GM18505 (cell line): ENCODE data around the gene MS4A10.

Experiments
- ATAC-seq: cut with Tn5 transposase; IDR thresholded peaks from one replicate; pipeline ENCODE4 v1.9.1; 2021; ENCODE audit not compliant: unreplicated experiment
- POLR2A ChIP-seq: IDR thresholded peaks from 4 replicates; pipeline ENCODE4 v1.6.1; 2011; ENCODE audit warnings: borderline replicate concordance; ENCODE audit not compliant: insufficient read depth, insufficient read length; ENCODE audit errors: extremely low read depth

MS4A10 gene

DNA sequence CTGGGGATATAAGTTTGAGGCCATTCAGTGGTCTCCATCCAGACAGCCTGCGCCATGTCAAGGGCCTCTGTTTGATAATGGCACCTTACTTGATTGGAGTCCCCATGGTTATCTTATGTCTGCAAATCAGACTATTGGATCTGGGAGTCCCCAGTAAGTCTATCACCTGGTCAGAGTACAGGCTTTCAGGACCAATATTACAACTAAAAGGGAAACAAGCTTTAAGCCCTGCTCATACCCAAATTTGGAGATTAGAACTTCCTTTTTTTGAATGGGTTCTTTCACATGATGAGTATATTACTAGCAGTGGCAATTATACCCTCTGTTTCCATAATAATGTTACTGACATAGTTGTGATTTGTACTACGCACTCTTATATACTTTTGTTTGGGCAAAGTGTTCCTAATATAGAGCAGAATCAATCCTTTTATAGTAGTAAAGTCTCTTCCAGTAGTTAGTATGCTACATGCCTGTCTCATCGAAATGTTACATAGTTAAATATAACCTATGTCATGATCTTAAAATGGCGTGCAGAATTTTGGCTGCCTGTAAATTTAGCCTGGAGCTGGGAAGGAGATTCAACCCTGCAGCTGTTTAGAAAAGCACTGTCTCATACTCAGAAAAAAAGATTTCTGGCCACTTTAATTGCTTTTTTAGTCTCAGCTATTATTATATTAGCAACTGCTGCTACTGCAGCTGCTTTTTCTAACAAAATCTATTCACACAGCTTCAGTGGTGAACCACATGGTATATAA lies 23.5 kb upstream of the MS4A10 start:
- no peak for ATAC-seq
- no peak for TF ChIP-seq POLR2A

DNA sequence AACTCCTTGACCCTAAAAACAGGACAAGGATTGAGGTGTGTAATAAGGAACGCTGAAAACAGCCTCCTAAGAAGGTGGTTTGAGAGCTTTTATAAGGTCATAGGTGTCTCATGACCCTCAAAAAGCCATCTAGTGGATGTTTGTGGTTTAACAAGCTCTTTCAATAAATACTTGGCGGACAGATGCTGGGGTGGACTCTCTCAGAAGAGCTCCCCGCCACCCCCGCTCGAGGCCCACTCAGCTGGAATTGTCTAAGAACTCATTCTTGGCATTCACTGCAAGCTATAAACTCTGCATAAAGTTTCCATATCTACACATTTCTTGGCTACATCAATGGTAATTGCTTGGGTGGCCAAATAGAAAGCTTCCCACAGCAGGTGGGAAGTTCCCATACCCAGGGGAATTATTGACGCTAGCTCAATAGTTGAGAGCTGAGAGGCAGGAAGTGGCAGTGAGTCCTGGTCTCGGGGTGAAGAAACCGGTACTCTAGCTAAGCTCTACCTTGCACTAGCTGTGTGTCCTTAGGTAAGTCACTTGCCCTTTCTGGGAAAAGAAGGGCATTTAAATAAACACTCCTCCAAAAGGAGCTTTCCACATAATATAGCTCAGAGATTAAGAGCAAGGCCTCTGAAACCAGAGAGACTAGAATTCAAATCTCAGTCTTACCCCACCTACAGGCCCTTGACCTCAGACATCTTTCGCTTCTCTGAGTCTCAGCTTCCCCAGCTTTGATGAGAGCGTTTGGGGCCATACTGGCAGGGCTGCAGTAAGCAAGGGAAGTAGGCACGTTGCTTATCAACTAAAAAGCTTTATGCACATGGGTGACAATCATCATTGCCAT lies 22.1 kb upstream of the MS4A10 start:
- TF ChIP-seq POLR2A = peak; percentile 35
- ATAC-seq = peak; percentile 66

DNA sequence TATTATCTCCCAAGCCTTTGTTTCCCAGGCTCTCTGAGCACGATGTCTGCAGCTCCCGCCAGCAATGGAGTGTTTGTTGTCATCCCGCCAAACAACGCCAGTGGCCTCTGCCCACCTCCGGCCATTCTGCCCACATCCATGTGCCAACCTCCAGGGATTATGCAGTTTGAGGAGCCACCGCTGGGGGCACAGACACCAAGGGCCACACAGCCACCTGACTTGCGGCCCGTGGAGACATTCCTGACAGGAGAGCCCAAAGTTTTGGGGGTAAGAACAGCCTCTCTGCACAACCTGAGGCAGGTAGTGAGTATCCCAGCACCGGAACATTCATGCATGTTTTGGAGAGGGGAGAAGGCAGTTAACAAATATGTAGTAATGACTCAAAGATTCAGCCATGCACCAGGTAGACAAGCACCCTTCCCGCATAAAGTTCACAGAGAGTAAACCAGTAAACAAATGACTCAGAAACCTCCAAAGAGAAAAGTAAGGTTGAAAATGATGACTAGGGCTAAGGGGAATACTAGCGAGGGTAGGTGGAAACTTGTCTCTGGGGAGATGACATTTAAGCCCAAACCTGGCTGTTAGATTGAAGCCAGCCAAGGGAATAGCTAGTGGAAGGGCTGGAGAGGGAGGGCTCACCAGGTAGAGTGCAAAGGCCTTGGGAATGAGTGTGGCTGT lies 21.3 kb upstream of the MS4A10 start:
- peak; percentile 8 for TF ChIP-seq POLR2A
- no peak for ATAC-seq

DNA sequence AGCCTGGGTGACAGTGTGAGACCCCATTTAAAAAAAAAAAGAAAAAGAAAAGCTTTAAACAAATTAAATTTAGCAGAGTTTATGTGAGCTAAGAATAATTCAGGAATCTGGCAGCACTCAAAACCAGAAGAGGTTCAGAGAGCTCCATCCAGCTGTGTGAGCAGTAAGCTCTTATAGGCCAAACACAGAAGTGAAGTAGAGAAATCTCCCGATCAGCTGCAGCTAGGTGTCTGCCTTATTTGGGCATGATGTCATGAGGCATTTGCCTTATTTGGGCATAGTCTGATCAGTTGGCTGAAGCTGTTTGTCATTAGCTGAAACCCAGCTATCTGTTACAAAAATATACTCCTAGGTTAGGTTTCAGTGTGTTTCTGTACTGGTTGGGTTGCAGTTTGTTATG lies 20.3 kb upstream of the MS4A10 start:
- ATAC-seq = no peak

DNA sequence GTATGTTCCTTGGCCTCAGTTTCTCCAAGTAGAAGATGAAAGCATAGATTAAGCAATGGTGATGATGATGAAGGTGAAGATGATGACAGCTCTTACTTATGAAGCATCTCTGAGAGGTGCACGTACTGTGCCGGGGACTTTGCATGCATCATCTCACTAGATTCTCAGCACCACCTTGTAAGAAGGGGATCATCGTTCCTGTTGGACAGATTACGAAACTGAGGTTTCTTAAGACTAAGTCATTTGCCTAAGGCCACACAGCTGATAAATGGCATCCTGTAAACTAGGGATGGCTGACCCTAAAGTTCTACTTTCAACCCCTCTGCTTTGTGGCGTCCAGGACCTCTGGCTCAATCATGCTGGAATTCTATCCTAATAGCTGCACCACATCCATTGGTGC lies 19.8 kb upstream of the MS4A10 start:
- ATAC-seq = no peak
- no peak for TF ChIP-seq POLR2A

More for the DNA sequence above, 20.3 kb upstream of the MS4A10 start:
- peak; percentile 29 for TF ChIP-seq POLR2A

DNA sequence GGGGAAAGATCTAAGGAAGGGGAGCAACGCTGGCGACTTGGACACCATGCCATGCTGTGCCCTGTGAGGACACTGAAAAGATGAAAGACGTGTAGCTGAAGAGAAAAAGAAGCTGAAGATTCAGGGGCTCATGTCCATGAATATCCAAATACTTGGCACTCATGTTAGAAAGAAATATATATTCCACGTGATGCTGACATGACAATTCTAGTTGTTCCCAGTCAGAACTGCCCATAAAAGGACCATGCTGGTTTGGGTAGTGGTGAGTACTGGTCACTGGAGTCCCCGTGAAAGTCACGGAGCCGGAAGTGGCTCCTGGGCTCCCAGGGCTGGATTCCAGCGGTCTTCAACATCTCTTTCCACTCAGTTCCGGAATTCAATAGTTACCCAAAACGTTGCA lies 18.6 kb upstream of the MS4A10 start:
- no peak for TF ChIP-seq POLR2A
- no peak for ATAC-seq

DNA sequence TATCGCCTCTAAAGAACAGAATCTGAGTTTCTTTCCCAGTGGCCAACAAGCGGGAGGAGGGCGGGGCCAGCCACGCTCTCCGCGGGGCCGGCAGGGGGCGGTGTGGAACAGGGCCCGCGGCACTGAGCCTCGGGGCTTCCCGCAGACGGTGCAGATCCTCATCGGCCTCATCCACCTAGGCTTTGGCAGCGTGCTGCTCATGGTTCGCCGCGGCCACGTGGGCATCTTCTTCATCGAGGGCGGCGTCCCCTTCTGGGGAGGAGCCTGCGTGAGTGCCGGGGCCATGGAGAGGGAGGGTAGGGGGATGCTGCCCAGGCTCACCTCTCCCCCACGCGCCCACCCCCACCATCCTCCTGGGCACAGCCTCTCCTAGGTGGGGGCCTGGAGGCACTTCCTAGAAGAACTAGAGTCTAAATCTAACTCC lies 17.7 kb upstream of the MS4A10 start:
- no peak for ATAC-seq
- no peak for TF ChIP-seq POLR2A

DNA sequence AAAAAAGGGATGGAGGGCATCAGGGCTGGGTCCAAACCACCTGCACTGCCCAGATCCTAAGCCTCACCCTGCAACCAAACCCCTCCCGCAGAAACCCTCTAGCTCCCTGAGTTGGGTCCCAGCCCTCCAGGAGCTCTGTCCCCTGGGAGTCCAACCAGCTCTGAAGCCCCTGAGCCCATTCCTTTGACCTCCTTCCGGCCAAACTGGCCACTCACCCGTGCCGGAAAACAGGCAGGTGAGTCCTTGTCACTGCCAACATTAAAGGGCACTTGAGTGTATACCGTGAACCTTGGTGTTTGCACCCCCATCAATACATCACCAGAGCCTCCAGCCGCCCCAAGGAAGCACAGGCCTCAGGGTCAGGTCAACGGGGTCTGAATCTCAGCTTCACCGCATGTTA lies 16.9 kb upstream of the MS4A10 start:
- no peak for ATAC-seq
- no peak for TF ChIP-seq POLR2A

DNA sequence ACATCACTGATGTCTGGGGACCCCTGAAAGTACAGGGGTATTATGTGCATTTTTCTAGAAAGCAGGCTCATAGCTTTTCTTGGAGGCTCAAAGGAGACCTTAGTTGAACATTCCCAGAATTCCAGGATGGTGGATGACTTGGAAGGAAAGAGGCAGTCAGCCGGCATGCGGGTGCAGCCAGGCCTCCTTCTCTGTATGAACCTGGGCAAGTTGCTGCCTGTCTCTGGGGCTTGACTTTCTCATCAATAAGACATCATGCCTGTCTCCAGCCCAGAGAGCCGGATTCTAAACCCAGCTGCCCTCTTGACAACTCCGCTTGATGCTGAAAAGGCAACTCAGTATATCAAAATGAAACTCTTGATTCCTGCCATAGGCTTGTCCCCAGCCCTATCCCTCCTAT lies 15.9 kb upstream of the MS4A10 start:
- no peak for TF ChIP-seq POLR2A
- no peak for ATAC-seq

DNA sequence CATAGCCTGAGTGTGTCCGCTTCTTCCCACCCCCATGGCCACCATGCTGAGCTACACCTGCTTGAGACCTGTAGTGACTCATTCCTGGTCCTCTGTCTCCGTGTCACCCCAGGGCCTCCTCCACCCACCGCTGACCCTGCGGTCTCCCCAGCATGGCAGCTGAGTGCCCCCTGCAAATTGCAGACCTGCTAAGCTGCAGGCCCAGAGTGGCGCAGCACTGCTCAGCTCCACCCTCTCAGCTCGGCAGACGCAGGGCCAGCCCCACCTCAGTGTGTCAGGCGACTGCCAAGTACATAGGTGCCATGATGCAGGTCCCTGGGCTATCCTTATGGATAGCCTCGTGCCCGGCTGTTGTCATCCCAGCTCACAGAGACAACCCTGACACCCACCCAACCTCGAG lies 15.3 kb upstream of the MS4A10 start:
- no peak for TF ChIP-seq POLR2A
- no peak for ATAC-seq

DNA sequence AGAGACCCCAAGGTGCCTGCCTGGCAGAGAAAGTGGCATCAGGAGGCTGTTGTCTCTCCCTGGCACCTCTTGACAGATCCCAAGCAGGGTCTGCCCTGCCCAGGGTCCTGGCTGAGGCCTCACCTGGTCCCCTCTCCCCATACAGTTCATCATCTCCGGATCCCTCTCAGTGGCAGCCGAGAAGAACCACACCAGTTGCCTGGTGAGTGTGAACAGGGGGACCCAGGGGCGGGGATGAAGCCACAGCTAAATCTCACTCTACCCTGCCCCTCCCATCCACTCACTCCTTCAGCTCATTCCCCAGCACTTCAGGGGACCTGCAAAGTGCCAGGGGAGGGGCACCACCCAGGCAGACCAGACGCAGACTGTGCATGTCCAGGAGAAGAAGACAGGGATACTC lies 14.0 kb upstream of the MS4A10 start:
- ATAC-seq = no peak
- no peak for TF ChIP-seq POLR2A

DNA sequence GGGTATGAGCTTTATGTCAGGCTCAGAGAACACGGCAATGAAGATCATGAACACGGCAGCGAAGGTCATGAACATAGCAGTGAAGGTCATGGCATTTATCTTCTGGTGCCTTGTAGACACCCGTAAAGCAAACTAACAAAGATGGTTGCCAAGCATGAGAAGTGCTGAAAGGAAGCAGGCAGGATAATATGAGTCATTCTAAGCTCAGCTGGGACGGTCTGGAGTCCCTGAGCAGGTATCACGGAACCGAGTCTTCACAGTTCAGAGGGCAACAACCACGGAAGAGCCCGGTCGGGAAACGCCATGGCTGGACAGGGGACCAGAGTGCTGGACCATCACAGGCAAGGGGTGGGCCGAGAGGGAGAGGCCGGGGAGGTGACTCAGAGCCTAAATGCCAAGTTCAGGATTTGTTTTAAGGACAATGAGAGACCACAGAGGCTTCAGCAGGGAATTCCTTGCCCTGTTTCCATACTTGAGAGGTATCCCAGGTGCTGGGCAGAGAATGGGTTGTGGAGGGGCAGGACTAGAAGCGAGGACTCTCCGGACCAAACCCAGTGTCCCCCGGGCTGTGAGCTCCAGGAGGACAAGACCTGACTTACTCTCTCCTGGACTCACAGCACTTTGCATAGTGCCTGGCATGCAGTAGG lies 13.1 kb upstream of the MS4A10 start:
- TF ChIP-seq POLR2A = no peak
- no peak for ATAC-seq

DNA sequence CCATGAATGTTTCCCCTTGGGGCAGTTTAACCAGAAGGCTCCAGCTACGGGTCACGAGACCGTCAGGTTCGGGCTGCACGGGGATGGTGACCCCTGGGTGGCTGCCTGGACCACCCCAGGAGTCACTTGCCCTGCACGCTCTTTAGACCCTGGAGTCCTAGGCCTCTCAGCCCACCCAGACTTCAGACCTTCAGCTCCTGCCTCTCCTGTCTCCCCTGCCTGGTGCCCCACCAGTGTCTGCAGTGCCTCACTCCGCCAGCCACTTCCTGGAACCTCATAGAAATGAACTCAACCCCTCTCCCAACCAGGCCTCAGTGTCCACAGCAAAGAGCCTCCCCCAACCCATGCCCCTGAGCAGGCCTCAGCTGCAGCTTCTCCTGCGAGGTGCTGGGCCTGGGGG lies 12.5 kb upstream of the MS4A10 start:
- no peak for TF ChIP-seq POLR2A
- no peak for ATAC-seq
